Peyer's patch (tissue), 4 donors: ENCODE results near the gene ZXDC. TPM values are rescaled to one million over a fixed set of nuclear protein-coding genes. Genes with fewer than 3 reads are reported as not detected.

Experiments
- DNase-seq, 3 donors: peaks; one replicate each; pipeline ENCODE4 v3.0.0-alpha.2; 2017 to 2019
- H3K27ac ChIP-seq, 4 donors: fragments of 200-600 bp; sonication (generic); one replicate each; pipeline ENCODE4 v1.5.1; 2016 to 2019
- H3K27me3 ChIP-seq, 2 donors: fragments of 200-600 bp; sonication (generic); one replicate each; pipeline ENCODE4 v1.5.1; 2019
- H3K36me3 ChIP-seq, 3 donors: fragments of 200-600 bp; sonication (generic); one replicate each; pipeline ENCODE4 v1.5.1; 2016 to 2019
- H3K4me1 ChIP-seq, 4 donors: fragments of 200-600 bp; sonication (generic); one replicate each; pipeline ENCODE4 v1.5.1; 2016 to 2019
- H3K4me3 ChIP-seq, 4 donors: fragments of 200-600 bp; sonication (generic); 1 replicate in 3 of 4; 2 replicates in 1 of 4; pipeline ENCODE4 v1.5.1; 2016 to 2019; ENCODE audit warnings: mild to moderate bottlenecking in 1 of 4
- H3K9me3 ChIP-seq, 4 donors: fragments of 200-600 bp; sonication (generic); one replicate each; pipeline ENCODE4 v1.5.1; 2016 to 2019; ENCODE audit warnings: mild to moderate bottlenecking in 1 of 4
- CTCF ChIP-seq, 6 experiments: fragments of 450-650 bp in 4 of 6; fragments of 200-600 bp in 2 of 6; sonication (generic) in 1 of 6; IDR thresholded peaks; one replicate each; pipeline ENCODE4 v1.5.1; 2017 to 2019; ENCODE audit warnings: antibody characterized with exemption in 6 of 6, mild to moderate bottlenecking in 3 of 6, moderate library complexity in 1 of 6
- POLR2A ChIP-seq, 2 donors: fragments of 450-650 bp; IDR thresholded peaks; one replicate each; pipeline ENCODE4 v1.5.1; 2017; ENCODE audit warnings: antibody characterized with exemption in 2 of 2, mild to moderate bottlenecking in 2 of 2, moderate library complexity in 2 of 2
- total RNA-seq, 4 donors: library from RNA; depleted of rRNA; stranded (reverse); fragments of >200 nt; gene quantifications; one replicate each; pipeline ENCODE4 v1.1.0, GENCODE V29; 2016

Gene ZXDC
- total RNA-seq, 4 donors from 2014 or later = 44.1 to 99.8 (median 67.5) TPM

GRCh38 chr3:126394179-126394976, 81.3 kb downstream of the ZXDC start, which contains the start of gene CFAP100:
Gene CFAP100 (plus strand): TSS chr3:126394909. CDS start chr3:126396001, 1,092 bp downstream.
- H3K27ac ChIP-seq = no peak within 1 kb of the TSS
- no peaks in the 10 kb centered on the region for H3K9me3 ChIP-seq
- peak within 1 kb of the TSS in 1 of 4 donors; percentile 35 for H3K4me3 ChIP-seq
- H3K4me1 ChIP-seq = peaks cover 0 to 3% (median 0%) of the 10 kb centered on the region in 4 donors
- no peak for TF ChIP-seq POLR2A (IDR thresholded peaks at IDR 0.05)
- no peak for TF ChIP-seq CTCF (IDR thresholded peaks at IDR 0.05)
- no peaks in the 10 kb centered on the region for H3K36me3 ChIP-seq
- peak in 2 of 3 donors; percentile 38 to 45 for DNase-seq
- H3K27me3 ChIP-seq = no peaks in the 10 kb centered on the region

- no peak overlapping the region for H3K27ac ChIP-seq
- no peaks in the 10 kb centered on the region for H3K9me3 ChIP-seq
- H3K27me3 ChIP-seq = no peaks in the 10 kb centered on the region
- H3K4me3 ChIP-seq = no peak overlapping the region
- no peaks in the 10 kb centered on the region for H3K36me3 ChIP-seq
- no peak for DNase-seq
- H3K4me1 ChIP-seq = peaks cover 0 to 4% (median 0%) of the 10 kb centered on the region in 4 donors
- no peak for TF ChIP-seq CTCF (IDR thresholded peaks at IDR 0.05)
- TF ChIP-seq POLR2A (IDR thresholded peaks at IDR 0.05) = no peak
These were observed 82.1 kb downstream of the ZXDC start for GRCh38 chr3:126393563-126393962.

- H3K27me3 ChIP-seq = no peaks in the 10 kb centered on the region
- no peak overlapping the region for H3K27ac ChIP-seq
- TF ChIP-seq CTCF (IDR thresholded peaks at IDR 0.05) (no peak), POLR2A (IDR thresholded peaks at IDR 0.05) (no peak)
- H3K9me3 ChIP-seq = no peaks in the 10 kb centered on the region
- DNase-seq = no peak
- no peaks in the 10 kb centered on the region for H3K36me3 ChIP-seq
- H3K4me3 ChIP-seq = no peak overlapping the region
- H3K4me1 ChIP-seq = peaks cover 0 to 4% (median 0%) of the 10 kb centered on the region in 4 donors
These were observed 83.4 kb downstream of the ZXDC start for GRCh38 chr3:126392246-126392645.

GRCh38 chr3:126391631-126392030, 84.1 kb downstream of the ZXDC start:
- peaks cover 0 to 4% (median 0%) of the 10 kb centered on the region in 4 donors for H3K4me1 ChIP-seq
- H3K27ac ChIP-seq = no peak overlapping the region
- TF ChIP-seq POLR2A (IDR thresholded peaks at IDR 0.05) (no peak), CTCF (IDR thresholded peaks at IDR 0.05) (no peak)
- no peaks in the 10 kb centered on the region for H3K9me3 ChIP-seq
- no peak overlapping the region for H3K4me3 ChIP-seq
- no peak for DNase-seq
- no peaks in the 10 kb centered on the region for H3K27me3 ChIP-seq
- H3K36me3 ChIP-seq = no peaks in the 10 kb centered on the region

GRCh38 chr3:126390751-126391150, 84.9 kb downstream of the ZXDC start:
- H3K36me3 ChIP-seq = no peaks in the 10 kb centered on the region
- DNase-seq = peak in 1 of 3 donors; percentile 44
- H3K4me1 ChIP-seq = peaks cover 0 to 4% (median 0%) of the 10 kb centered on the region in 4 donors
- H3K27me3 ChIP-seq = no peaks in the 10 kb centered on the region
- H3K9me3 ChIP-seq = no peaks in the 10 kb centered on the region
- no peak overlapping the region for H3K27ac ChIP-seq
- no peak overlapping the region for H3K4me3 ChIP-seq
- TF ChIP-seq CTCF (IDR thresholded peaks at IDR 0.05) (no peak), POLR2A (IDR thresholded peaks at IDR 0.05) (no peak)
